Measurements from ENCODE around the gene ERBB4. TPM values are rescaled to one million over a fixed set of nuclear protein-coding genes. Genes with fewer than 3 reads are reported as not detected.

ERBB4 gene
- total and polyA plus RNA-seq, 7 experiments from 2014 or later, result not detected

- no peaks in the 10 kb centered on the region for H3K36me3 ChIP-seq (ENCODE audit: control insufficient read depth in 2 of 3, insufficient read depth in 3 of 3, low read length in 3 of 3)
- Mint-ChIP-seq H3K9me3 (peaks cover 0 to 9% (median 2%) of the 10 kb centered on the region in 11 donors), H3K36me3 (peaks cover 0 to 2% (median 0%) of the 10 kb centered on the region in 5 donors), H3K4me3 (peak overlapping the region in 5 of 10 donors; percentile 17 to 55 (median 25)), H3K27ac (peak overlapping the region in 1 of 9 donors; percentile 46), H3K27me3 (peaks cover 48 to 66% (median 52%) of the 10 kb centered on the region in 5 donors), H3K4me1 (peaks cover 0 to 18% (median 10%) of the 10 kb centered on the region in 7 donors)
- POLR2A ChIA-PET, result no interaction called here
- ATAC-seq (no peak), DNase-seq (peak in 1 of 9 donors; percentile 16)
- no peak overlapping the region for H3K4me3 ChIP-seq (ENCODE audit: low read length)
- CTCF ChIA-PET, result interaction anchor here (1.0 kb wide), 1 partner anchor 118 kb away, joined by 3 read pairs; no protein-coding TSS in a partner anchor
- H3K9me3 ChIP-seq (ENCODE audit: control insufficient read depth in 2 of 3, low read length in 3 of 3), result no peaks in the 10 kb centered on the region
- peaks cover 0 to 16% of the 10 kb centered on the region in 2 donors for H3K27me3 ChIP-seq (ENCODE audit: control insufficient read depth in 2 of 2, insufficient read depth in 2 of 2, low read length in 2 of 2)
- intact Hi-C loops (cut with micrococcal nuclease), result no loop called here
- no peaks in the 10 kb centered on the region for H3K4me1 ChIP-seq (ENCODE audit: control insufficient read depth in 2 of 2, insufficient read depth in 2 of 2, low read length in 2 of 2)
- no peak overlapping the region for H3K27ac ChIP-seq (ENCODE audit: low read depth, low read length)
Observed at GRCh38 chr2:212535996-212536816, 2.4 kb downstream of the ERBB4 start.

- Mint-ChIP-seq H3K27me3 (peaks cover 31 to 51% (median 37%) of the 10 kb centered on the region in 5 donors), H3K4me1 (peaks cover 0 to 15% (median 7%) of the 10 kb centered on the region in 7 donors), H3K27ac (no peak overlapping the region), H3K4me3 (no peak overlapping the region), H3K9me3 (peaks cover 0 to 8% (median 0%) of the 10 kb centered on the region in 11 donors), H3K36me3 (peaks cover 0 to 2% (median 0%) of the 10 kb centered on the region in 5 donors)
- ATAC-seq (no peak), DNase-seq (no peak)
- ChIA-PET POLR2A (no interaction called here), CTCF (no interaction called here)
- H3K27me3 ChIP-seq (ENCODE audit: control insufficient read depth in 2 of 2, insufficient read depth in 2 of 2, low read length in 2 of 2), result peaks cover 0 to 16% of the 10 kb centered on the region in 2 donors
- no peak overlapping the region for H3K4me3 ChIP-seq (ENCODE audit: low read length)
- no peaks in the 10 kb centered on the region for H3K4me1 ChIP-seq (ENCODE audit: control insufficient read depth in 2 of 2, insufficient read depth in 2 of 2, low read length in 2 of 2)
- no peaks in the 10 kb centered on the region for H3K9me3 ChIP-seq (ENCODE audit: control insufficient read depth in 2 of 3, low read length in 3 of 3)
- intact Hi-C loops (cut with micrococcal nuclease), result no loop called here
- no peak overlapping the region for H3K27ac ChIP-seq (ENCODE audit: low read depth, low read length)
- H3K36me3 ChIP-seq (ENCODE audit: control insufficient read depth in 2 of 3, insufficient read depth in 3 of 3, low read length in 3 of 3), result no peaks in the 10 kb centered on the region
Observed at GRCh38 chr2:212534336-212534735, 4.3 kb downstream of the ERBB4 start.

DNA sequence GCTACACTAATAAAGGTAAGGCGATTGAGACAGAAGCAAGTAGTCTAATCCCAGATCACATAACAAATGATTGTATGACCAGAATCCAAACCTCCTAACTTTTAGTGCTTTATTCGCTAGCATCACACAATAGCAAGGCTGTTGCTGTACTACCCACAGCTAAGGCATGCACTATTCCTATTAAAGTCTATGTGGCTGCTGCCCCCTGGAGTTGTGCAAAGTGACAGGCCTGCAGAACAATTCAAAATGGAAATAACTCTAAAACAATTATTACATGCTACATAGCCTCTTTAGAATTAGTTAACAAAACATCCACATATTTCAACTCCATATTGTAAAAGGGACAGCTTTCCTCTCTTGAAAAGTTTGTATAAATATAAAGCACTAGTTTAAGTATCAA lies 6.0 kb downstream of the ERBB4 start:
- Histone ChIP-seq H3K4me1 (ENCODE audit: control insufficient read depth in 2 of 2, insufficient read depth in 2 of 2, low read length in 2 of 2) (no peaks in the 10 kb centered on the region), H3K9me3 (ENCODE audit: control insufficient read depth in 2 of 3, low read length in 3 of 3) (no peaks in the 10 kb centered on the region), H3K36me3 (ENCODE audit: control insufficient read depth in 2 of 3, insufficient read depth in 3 of 3, low read length in 3 of 3) (no peaks in the 10 kb centered on the region), H3K27ac (ENCODE audit: low read depth, low read length) (no peak overlapping the region), H3K4me3 (ENCODE audit: low read length) (no peak overlapping the region), H3K27me3 (ENCODE audit: control insufficient read depth in 2 of 2, insufficient read depth in 2 of 2, low read length in 2 of 2) (peaks cover 0 to 16% of the 10 kb centered on the region in 2 donors)
- peaks cover 0 to 2% (median 0%) of the 10 kb centered on the region in 5 donors for H3K36me3 Mint-ChIP-seq
- DNase-seq, result no peak
- peaks cover 28 to 37% (median 31%) of the 10 kb centered on the region in 5 donors for H3K27me3 Mint-ChIP-seq
- POLR2A ChIA-PET, result no interaction called here
- no peak overlapping the region for H3K27ac Mint-ChIP-seq
- H3K4me1 Mint-ChIP-seq, result peaks cover 0 to 15% (median 7%) of the 10 kb centered on the region in 7 donors
- CTCF ChIA-PET, result no interaction called here
- peaks cover 0 to 8% (median 0%) of the 10 kb centered on the region in 11 donors for H3K9me3 Mint-ChIP-seq
- ATAC-seq, result no peak
- H3K4me3 Mint-ChIP-seq, result no peak overlapping the region
- intact Hi-C loops (cut with micrococcal nuclease), result no loop called here

DNA sequence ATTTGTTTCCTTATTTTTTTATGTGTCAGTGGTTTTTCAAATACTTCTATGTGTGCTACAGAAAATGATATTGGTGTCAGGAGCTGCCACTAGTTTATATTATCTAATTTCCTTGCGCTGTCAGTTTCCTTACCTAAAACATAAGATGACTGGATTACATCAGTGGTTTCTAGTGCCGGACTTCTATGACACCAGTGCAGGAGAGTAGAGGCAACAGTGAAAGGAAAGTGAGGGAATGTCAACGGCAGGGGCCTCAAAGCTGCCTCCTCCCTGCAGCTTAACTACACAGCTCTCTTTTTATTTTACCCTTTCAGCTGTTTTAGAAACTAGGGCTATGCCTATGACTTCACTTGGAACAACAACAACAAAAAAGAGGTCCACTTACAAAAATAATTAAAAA lies 6.5 kb downstream of the ERBB4 start:
- DNase-seq (no peak), ATAC-seq (no peak)
- Mint-ChIP-seq H3K36me3 (peaks cover 0 to 2% (median 0%) of the 10 kb centered on the region in 5 donors), H3K4me1 (peaks cover 0 to 10% (median 6%) of the 10 kb centered on the region in 7 donors), H3K4me3 (no peak overlapping the region), H3K27ac (no peak overlapping the region), H3K9me3 (peaks cover 0 to 6% (median 0%) of the 10 kb centered on the region in 11 donors), H3K27me3 (peaks cover 23 to 32% (median 27%) of the 10 kb centered on the region in 5 donors)
- Histone ChIP-seq H3K27ac (ENCODE audit: low read depth, low read length) (no peak overlapping the region), H3K9me3 (ENCODE audit: control insufficient read depth in 2 of 3, low read length in 3 of 3) (no peaks in the 10 kb centered on the region), H3K27me3 (ENCODE audit: control insufficient read depth in 2 of 2, insufficient read depth in 2 of 2, low read length in 2 of 2) (peaks cover 0 to 16% of the 10 kb centered on the region in 2 donors), H3K4me1 (ENCODE audit: control insufficient read depth in 2 of 2, insufficient read depth in 2 of 2, low read length in 2 of 2) (no peaks in the 10 kb centered on the region), H3K36me3 (ENCODE audit: control insufficient read depth in 2 of 3, insufficient read depth in 3 of 3, low read length in 3 of 3) (no peaks in the 10 kb centered on the region), H3K4me3 (ENCODE audit: low read length) (no peak overlapping the region)
- intact Hi-C loops (cut with micrococcal nuclease), result no loop called here
- ChIA-PET CTCF (no interaction called here), POLR2A (no interaction called here)

DNA sequence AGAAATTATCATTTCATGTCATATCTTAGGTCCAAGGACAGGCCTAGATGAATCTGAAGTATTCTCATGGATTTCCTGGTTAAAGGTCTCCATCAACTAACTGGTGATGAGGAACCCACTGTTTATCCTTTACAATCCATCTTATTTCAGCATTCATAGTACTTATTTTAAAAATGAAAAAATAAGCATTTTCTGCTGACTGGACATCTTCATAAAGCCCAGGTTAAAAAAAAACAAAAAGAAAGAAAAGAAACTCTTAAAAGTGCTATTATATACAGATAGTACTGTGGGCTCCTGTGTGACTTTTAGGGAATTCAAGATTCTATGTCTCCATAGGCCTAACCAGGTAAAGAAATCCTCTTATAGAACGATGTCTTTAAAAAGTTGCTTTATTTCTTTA lies 7.1 kb downstream of the ERBB4 start:
- CTCF ChIA-PET, result no interaction called here
- ATAC-seq (no peak), DNase-seq (no peak)
- peaks cover 0 to 6% (median 0%) of the 10 kb centered on the region in 11 donors for H3K9me3 Mint-ChIP-seq
- Histone ChIP-seq H3K9me3 (ENCODE audit: control insufficient read depth in 2 of 3, low read length in 3 of 3) (no peaks in the 10 kb centered on the region), H3K27me3 (ENCODE audit: control insufficient read depth in 2 of 2, insufficient read depth in 2 of 2, low read length in 2 of 2) (peaks cover 0 to 13% of the 10 kb centered on the region in 2 donors), H3K27ac (ENCODE audit: low read depth, low read length) (no peak overlapping the region), H3K4me3 (ENCODE audit: low read length) (no peak overlapping the region), H3K36me3 (ENCODE audit: control insufficient read depth in 2 of 3, insufficient read depth in 3 of 3, low read length in 3 of 3) (no peaks in the 10 kb centered on the region), H3K4me1 (ENCODE audit: control insufficient read depth in 2 of 2, insufficient read depth in 2 of 2, low read length in 2 of 2) (no peaks in the 10 kb centered on the region)
- peaks cover 0 to 2% (median 0%) of the 10 kb centered on the region in 5 donors for H3K36me3 Mint-ChIP-seq
- H3K4me1 Mint-ChIP-seq, result peaks cover 0 to 4% (median 2%) of the 10 kb centered on the region in 7 donors
- intact Hi-C loops (cut with micrococcal nuclease), result no loop called here
- no peak overlapping the region for H3K4me3 Mint-ChIP-seq
- POLR2A ChIA-PET, result no interaction called here
- no peak overlapping the region for H3K27ac Mint-ChIP-seq
- H3K27me3 Mint-ChIP-seq, result peaks cover 18 to 26% (median 21%) of the 10 kb centered on the region in 5 donors

DNA sequence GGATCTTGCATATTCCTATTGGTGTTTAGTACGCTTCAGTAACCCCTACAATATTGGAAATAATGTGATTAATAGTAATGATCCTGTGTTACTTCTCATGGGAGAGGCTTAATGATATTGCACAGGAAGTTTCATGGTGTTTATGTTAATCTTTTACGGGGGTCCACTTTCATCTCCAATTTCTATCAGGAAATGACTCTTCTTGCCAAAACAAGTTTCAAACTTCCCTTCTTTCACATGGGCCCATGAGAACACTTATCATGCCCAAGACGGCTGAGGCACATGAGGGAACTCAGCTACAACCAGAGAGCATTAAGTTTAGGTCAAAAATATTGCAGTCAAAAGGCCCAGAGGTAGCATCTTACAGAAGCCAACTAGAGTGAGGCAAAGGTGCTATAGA lies 7.6 kb downstream of the ERBB4 start:
- H3K4me1 ChIP-seq (ENCODE audit: control insufficient read depth in 2 of 2, insufficient read depth in 2 of 2, low read length in 2 of 2), result no peaks in the 10 kb centered on the region
- Mint-ChIP-seq H3K9me3 (peaks cover 0 to 2% (median 0%) of the 10 kb centered on the region in 11 donors), H3K27ac (no peak overlapping the region), H3K36me3 (no peaks in the 10 kb centered on the region), H3K4me1 (no peaks in the 10 kb centered on the region), H3K27me3 (peaks cover 12 to 21% (median 16%) of the 10 kb centered on the region in 5 donors), H3K4me3 (no peak overlapping the region)
- DNase-seq, result no peak
- no peaks in the 10 kb centered on the region for H3K36me3 ChIP-seq (ENCODE audit: control insufficient read depth in 2 of 3, insufficient read depth in 3 of 3, low read length in 3 of 3)
- no peaks in the 10 kb centered on the region for H3K9me3 ChIP-seq (ENCODE audit: control insufficient read depth in 2 of 3, low read length in 3 of 3)
- H3K27ac ChIP-seq (ENCODE audit: low read depth, low read length), result no peak overlapping the region
- ATAC-seq, result no peak
- POLR2A ChIA-PET, result no interaction called here
- CTCF ChIA-PET, result no interaction called here
- intact Hi-C loops (cut with micrococcal nuclease), result no loop called here
- no peak overlapping the region for H3K4me3 ChIP-seq (ENCODE audit: low read length)
- H3K27me3 ChIP-seq (ENCODE audit: control insufficient read depth in 2 of 2, insufficient read depth in 2 of 2, low read length in 2 of 2), result peaks cover 0 to 10% of the 10 kb centered on the region in 2 donors
